Right lung (tissue), 5 donors: Measurements from ENCODE around the gene FNDC3B. TPM values are rescaled to one million over a fixed set of nuclear protein-coding genes. Genes with fewer than 3 reads are reported as not detected.

Source experiments
- DNase-seq, 2 donors: peaks; one replicate each; pipeline ENCODE4 v3.0.0-alpha.2; 2013
- polyA plus RNA-seq, 5 donors: library from polyadenylated mRNA; unstranded; fragments of 120-200 nt; gene quantifications; one replicate each; pipeline versions ENCODE4 v1.2.1 to v1.2.3, GENCODE V29; 2013; ENCODE audit warnings: inconsistent platforms in 1 of 5, low replicate concordance in 1 of 5; ENCODE audit not compliant: insufficient read length in 5 of 5, insufficient read depth in 1 of 5

Gene FNDC3B
- polyA plus RNA-seq, 5 donors: 27.6 to 52.1 (median 40.2) TPM

- DNase-seq: no peak
Observed at GRCh38 chr3:172257648-172258400, 218.4 kb downstream of the FNDC3B start.

- peak in 1 of 2 donors; percentile 43 for DNase-seq
Observed at GRCh38 chr3:172258624-172259023, 219.2 kb downstream of the FNDC3B start.

DNA sequence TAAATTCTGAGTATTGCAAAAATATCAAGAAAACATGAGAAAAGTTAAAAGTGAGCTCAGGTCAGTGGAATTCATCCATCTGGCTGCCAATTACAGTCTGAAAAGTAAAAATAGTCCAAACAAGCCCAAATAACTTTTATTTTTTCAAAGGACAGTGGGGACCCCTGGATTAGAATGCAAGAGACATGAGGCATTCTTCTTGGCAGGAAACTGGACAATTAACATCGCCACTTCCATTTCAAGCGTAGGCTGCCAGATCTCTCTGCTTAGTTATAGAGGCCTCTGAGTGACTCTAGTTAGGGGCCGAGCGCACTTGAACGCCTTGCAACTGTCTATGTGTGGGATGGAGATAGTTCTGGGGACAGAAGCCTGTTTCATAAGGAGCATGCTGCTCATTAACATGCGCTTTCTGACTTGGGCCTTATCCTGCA lies 219.7 kb downstream of the FNDC3B start:
- no peak for DNase-seq

DNA sequence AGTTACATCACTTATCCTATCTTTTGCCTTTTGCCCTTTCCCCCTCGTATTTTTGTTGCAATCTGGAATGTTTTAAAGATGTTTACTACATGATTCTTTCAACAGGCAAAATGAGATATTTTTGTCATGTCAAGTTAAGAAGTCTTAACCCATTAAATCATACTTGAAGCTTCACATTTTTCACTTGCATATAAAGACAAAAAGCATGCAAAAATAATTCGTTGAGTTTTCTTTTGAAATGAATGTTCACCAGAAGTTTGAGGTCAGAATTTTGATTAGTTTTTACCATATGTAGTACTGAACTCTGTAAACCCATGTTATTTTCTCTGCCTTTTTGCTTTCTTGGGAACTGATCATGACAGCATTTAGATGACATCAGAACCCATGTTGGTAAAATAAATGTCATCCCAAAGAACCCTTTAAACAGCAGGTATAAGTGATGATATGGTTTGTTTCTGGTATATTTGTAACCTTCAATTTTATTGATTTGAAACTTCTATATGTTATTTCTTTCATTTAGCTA lies 220.4 kb downstream of the FNDC3B start:
- no peak for DNase-seq

- DNase-seq: no peak
Observed at GRCh38 chr3:172260381-172260780, 221.0 kb downstream of the FNDC3B start.

- no peak for DNase-seq
Observed at GRCh38 chr3:172261054-172261453, 221.7 kb downstream of the FNDC3B start.

GRCh38 chr3:172262991-172263608 lies 223.7 kb downstream of the FNDC3B start:
- no peak for DNase-seq

GRCh38 chr3:172263781-172264486 lies 224.6 kb downstream of the FNDC3B start:
- DNase-seq: no peak

DNA sequence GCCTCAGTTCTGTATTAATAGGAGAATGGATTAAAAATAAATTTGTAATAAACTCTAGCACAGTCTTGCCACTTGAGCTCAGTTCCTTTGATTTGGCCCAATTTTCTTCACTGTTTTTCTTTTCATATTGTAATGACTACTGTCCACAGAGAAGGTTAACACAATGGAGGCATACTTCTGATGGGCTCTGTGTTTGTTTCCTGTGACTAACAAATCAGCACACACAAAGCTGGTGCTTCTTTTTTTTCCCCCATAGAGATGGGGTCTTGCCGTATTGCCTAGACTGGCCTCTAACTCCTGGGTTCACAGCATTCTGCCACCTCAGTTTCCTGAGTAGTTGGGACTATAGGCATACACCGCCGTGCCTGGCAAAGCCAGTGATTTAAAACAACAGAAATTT lies 226.7 kb downstream of the FNDC3B start:
- no peak for DNase-seq

DNA sequence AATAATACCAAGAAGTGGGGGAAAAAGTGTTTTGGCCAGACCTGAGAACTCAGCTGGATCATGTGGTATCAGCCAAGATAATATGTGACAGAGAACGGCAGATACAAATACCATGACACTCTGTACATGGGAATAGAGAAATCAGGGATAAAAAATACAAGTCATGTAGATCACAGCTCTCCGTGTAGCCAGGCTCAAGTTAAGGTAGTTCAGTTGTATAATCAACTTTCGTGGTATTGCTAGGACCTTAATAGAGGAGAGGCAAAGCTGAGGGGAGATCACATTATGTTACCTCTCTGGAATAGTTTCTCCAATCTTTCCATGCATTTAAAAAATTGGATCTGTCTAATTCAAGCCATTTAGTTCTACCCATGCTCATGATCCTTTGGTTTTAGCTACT lies 229.0 kb downstream of the FNDC3B start:
- DNase-seq: no peak

DNA sequence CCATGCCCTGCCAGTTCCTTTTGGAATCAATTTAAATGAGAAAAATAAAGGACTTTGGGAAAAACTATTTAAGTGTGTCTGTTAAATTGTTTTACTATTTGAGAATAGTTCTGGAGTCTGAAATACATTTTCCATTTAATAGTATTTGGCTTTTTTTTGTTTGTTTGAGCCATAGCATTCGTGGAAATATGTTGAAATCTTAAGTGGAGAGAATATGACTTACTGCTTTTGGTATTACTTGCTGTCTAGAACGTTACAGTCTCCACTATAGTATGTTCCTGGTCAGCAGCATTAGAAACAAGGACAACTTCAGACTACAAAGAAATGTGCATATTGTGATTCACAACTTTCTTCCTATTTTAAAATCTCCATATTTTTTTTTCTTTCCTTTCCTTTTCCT lies 229.5 kb downstream of the FNDC3B start:
- DNase-seq: no peak

DNA sequence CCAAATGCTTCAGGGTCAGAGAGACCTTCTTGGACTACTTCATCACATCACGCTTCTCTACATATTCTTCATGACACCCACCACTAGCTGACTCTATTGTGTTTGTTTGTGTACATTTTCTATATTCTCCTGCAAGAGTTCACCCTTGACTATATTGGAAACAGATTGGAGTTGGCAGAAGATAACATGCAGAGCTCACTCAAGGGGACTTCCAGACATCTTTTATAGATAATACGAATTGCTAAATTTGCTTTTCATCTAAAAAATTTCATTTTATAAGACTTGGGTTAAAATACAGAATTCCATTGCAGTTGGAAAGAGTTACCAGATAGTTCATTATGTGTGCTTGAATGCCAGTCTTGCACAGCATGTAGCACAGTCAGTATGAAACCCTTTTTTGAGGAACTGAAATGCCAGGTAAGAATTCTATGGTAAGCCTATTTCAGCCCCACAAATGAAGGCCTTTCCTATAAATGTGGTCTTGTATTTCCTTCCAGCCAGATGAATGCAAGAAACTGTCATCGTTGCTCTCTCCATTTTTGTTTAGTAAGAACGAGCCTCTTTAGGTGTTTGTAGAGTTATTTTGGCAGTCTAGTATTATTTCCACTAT lies 231.3 kb downstream of the FNDC3B start:
- no peak for DNase-seq

- DNase-seq: no peak
Observed at GRCh38 chr3:172271386-172271976, 232.1 kb downstream of the FNDC3B start.

GRCh38 chr3:172272698-172273097 lies 233.3 kb downstream of the FNDC3B start:
- DNase-seq: peak in 1 of 2 donors; percentile 53

GRCh38 chr3:172273378-172273777 lies 234.0 kb downstream of the FNDC3B start:
- no peak for DNase-seq

DNA sequence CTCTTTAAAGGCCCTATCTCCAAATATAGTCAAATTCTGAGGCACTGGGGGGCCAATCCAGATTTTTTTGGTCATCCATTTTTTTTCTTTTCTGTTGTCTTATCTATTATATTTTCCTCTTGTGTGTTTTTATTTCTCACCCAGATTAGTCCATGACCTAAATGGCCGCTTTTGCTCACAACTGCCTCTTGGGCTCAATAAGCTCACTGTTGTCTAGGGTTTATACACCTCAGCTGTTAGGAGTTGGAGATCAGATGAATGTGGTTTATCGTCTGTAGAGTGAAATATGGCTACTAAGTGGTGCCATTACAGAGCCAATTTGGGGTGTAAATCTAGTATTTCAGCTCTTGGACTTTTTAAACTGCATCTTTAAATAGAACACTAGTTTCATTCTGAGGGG lies 235.5 kb downstream of the FNDC3B start:
- DNase-seq: no peak

- DNase-seq: no peak
Observed at GRCh38 chr3:172275586-172275985, 236.2 kb downstream of the FNDC3B start.

DNA sequence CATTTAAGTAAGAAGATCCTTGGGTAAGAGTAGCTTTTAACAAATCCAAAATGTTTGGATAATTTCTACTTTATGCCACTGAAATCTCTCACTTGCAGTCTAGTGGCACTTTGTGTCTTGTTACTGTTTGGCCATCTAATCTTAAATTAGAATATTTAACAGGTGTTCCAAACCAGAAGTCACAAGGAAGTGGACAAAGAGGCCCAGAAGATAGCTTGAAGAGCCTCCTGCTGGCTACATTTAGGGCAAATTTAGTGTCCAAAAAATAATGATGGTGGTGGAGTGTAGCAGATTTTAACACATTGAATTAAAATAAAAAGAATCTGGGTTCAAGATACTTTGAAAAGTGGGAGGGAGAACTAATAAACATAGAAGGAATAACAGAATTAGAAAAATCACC lies 236.7 kb downstream of the FNDC3B start:
- no peak for DNase-seq

DNA sequence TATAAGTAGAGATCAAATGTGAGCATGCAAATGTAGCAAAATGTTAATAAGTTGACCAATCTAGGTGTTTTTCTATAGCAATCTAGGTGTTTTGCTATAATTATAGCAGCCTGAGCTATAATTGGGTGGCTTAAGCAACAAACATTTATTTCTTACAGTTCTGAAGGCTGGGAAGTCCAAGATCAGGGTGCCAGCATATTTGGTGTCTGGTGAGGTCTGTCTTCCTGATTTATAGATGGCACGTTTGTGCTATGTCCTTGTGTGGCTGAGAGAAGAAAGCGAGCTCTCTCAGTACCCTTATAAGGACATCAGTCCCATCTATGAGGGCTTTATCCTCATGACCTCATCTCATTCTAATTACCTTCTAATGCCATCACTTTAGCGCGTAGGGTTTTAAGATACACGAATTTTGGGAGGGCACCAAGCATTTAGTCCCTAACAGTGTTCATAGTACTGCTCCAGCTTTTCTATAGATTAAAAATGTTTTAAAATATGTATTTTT lies 237.8 kb downstream of the FNDC3B start:
- DNase-seq: no peak

DNA sequence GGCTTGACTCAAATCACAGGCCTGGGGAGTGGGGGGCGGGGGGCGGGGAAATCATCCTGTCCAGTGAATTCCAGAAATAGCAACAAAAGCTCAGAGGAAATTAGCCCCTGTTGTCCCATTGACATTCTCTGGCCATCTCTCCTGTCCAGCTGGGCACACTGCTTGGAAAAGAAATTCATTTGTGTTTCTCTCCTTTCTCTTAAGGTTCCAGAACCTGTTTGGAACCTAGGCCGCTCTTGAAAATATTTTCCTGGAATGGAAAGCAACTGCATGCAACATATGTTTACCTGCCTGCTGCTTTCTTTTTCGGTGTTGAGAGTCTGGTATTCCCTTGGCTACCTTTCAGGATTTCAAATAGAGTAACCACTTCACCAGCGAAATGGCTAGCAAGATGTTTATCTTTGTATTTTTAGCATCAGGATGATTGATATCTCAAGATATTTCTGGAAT lies 239.8 kb downstream of the FNDC3B start:
- no peak for DNase-seq

DNA sequence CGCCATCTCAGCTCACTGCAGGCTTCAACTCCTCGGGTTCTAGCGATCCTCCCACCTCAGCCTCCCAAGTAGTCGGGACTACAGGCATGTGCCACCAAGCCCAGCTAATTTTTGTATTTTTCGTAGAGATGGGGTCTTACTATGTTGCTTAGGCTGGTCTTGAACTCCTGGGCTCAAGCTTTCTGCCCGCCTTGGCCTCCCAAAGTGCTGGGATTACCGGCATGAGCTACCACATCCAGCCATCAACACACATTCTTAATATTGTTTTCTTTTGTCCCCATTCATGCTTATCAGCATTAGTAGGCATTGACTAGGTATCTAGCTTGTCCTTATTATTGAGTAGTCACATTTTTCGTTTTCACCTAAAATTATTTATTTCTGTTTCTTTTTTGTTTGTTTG lies 240.6 kb downstream of the FNDC3B start:
- DNase-seq: no peak
